ENCODE data around the gene ACOX1.

ACOX1 gene

DNA sequence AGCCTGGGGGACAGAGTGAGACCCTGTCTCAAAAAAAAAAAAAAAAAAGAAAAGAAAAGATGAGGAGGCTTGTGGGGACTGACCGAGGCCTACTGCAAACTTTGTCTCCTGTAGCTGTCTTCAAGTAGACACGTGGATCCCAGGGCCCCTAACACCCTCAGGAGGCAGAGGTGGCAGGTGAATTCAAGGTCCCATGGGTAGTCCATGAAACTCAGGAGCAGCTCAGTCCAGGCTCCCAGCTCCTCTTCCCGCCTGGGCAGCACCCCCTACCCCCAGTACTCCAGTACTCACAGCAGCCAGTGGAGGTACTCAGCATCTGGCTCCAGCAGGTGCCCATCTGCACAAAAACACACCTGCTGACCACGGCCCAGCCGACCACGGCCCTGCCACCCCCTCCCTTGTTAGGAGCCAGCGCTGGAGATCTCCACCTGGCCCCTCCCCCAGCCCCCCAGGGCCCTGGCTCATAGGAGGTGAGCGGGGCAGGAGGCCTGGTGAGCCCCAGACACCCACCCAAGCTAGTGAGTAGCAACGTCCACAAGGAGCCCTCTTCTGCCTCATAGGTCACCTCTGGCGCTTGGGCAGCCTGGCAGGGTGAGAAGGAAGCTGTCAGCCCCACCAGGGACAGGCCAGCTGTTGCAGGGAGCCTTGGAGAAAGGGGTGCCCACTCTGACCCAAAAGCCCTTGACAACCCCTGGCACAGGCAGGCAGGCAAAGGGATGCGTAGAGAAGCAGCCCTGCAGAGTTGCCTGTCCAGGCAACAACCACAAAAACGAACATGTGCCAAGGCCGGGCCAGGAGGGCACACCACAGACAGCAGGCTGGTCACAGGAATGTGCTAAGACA is 78.1 kb downstream of the ACOX1 start:
- H3K27ac ChIP-seq, result no peak overlapping the region
- H2AFZ ChIP-seq (ENCODE audit: low read depth), result no peak overlapping the region
- no peaks in the 10 kb centered on the region for H3K27me3 ChIP-seq (ENCODE audit: insufficient read depth, low read depth)
- no peaks in the 10 kb centered on the region for H4K20me1 ChIP-seq (ENCODE audit: insufficient read depth)
- peaks cover 19% of the 10 kb centered on the region for H3K79me2 ChIP-seq (ENCODE audit: insufficient read depth, low read depth)
- H3K9ac ChIP-seq, result no peak overlapping the region
- H3K36me3 ChIP-seq (ENCODE audit: insufficient read depth), result peaks cover 7% of the 10 kb centered on the region; the same call in 1 of the 2 replicates
- no peak overlapping the region for H3K4me3 ChIP-seq (IDR thresholded peaks at IDR 0.05; ENCODE audit: insufficient read depth, low read depth, low read length)
- TF ChIP-seq, protein P1, sequence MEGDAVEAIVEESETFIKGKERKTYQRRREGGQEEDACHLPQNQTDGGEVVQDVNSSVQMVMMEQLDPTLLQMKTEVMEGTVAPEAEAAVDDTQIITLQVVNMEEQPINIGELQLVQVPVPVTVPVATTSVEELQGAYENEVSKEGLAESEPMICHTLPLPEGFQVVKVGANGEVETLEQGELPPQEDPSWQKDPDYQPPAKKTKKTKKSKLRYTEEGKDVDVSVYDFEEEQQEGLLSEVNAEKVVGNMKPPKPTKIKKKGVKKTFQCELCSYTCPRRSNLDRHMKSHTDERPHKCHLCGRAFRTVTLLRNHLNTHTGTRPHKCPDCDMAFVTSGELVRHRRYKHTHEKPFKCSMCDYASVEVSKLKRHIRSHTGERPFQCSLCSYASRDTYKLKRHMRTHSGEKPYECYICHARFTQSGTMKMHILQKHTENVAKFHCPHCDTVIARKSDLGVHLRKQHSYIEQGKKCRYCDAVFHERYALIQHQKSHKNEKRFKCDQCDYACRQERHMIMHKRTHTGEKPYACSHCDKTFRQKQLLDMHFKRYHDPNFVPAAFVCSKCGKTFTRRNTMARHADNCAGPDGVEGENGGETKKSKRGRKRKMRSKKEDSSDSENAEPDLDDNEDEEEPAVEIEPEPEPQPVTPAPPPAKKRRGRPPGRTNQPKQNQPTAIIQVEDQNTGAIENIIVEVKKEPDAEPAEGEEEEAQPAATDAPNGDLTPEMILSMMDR (conservative IDR thresholded peaks at IDR 0.05; ENCODE audit: low read depth, low read length), result no peak
- no peak overlapping the region for H3K4me2 ChIP-seq
- peaks cover 31% of the 10 kb centered on the region for H3K4me1 ChIP-seq (ENCODE audit: low read depth, poor library complexity, severe bottlenecking)

DNA sequence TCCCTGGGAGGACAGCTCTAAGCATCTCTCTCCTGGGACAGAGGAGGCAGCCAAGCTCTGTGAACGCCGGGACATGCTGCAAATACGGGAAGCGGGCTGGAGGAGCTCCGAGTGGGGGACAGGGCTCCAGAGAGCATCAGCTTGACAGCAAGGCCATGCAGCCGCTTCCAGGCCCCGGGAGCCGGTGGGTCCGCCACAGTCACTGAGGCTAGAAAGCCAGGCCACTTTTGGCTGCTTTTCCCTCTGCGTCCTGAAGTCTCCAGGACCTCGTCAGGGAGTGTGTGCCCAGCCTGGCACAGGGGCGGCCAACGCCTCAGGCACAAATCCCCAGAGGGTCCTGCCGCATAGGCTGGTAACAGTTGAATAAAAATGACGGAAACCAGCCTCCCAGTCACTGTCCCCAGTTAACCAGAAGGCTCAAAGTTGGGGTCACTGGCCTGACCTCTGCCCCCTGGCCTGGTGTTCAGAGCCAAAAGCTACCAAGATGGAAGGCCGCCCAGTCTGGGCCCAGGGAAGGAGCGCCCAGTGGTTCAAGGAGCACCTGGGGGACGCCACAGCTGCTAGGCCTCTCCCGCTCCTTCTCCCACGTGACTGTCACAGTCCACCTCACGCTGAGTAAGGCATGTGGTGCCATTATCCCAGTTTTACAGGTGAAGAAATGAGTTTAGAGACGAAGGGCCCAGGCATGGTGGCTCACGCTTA is 79.0 kb downstream of the ACOX1 start:
- Histone ChIP-seq H4K20me1 (ENCODE audit: insufficient read depth) (no peaks in the 10 kb centered on the region), H3K36me3 (ENCODE audit: insufficient read depth) (peaks cover 7% of the 10 kb centered on the region; the same call in 1 of the 2 replicates), H3K4me2 (no peak overlapping the region), H3K4me3 (IDR thresholded peaks at IDR 0.05; ENCODE audit: insufficient read depth, low read depth, low read length) (no peak overlapping the region), H3K79me2 (ENCODE audit: insufficient read depth, low read depth) (peaks cover 28% of the 10 kb centered on the region), H3K9ac (no peak overlapping the region), H2AFZ (ENCODE audit: low read depth) (no peak overlapping the region), H3K27me3 (ENCODE audit: insufficient read depth, low read depth) (no peaks in the 10 kb centered on the region), H3K27ac (no peak overlapping the region), H3K4me1 (ENCODE audit: low read depth, poor library complexity, severe bottlenecking) (peaks cover 32% of the 10 kb centered on the region)
- TF ChIP-seq, protein P1 (conservative IDR thresholded peaks at IDR 0.05; ENCODE audit: low read depth, low read length), result no peak

DNA sequence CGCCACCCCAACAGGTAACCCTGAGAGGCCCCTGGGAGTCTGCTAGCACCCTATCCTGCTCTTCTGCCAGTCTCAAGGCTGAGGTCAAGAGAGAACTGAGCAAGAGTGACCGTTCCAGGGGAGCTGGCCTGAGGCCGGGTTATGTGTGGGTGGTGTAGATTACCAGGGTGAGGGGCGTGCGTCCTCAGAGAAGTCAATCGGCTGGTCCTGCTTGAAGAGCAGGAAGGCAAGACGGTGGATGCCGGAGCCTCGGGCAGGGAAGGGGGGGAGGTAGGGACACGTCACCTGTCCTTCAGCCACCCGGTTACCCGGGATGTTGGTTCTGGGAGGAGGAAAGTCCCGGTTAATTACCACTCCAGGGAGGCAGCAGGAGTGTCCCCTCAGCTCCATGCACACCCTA is 79.6 kb downstream of the ACOX1 start:
- Histone ChIP-seq H3K27me3 (ENCODE audit: insufficient read depth, low read depth) (no peaks in the 10 kb centered on the region), H2AFZ (ENCODE audit: low read depth) (no peak overlapping the region), H3K4me2 (no peak overlapping the region), H3K27ac (no peak overlapping the region), H3K4me3 (IDR thresholded peaks at IDR 0.05; ENCODE audit: insufficient read depth, low read depth, low read length) (no peak overlapping the region), H4K20me1 (ENCODE audit: insufficient read depth) (no peaks in the 10 kb centered on the region), H3K4me1 (ENCODE audit: low read depth, poor library complexity, severe bottlenecking) (peaks cover 36% of the 10 kb centered on the region), H3K36me3 (ENCODE audit: insufficient read depth) (peaks cover 7% of the 10 kb centered on the region; the same call in 1 of the 2 replicates), H3K9ac (no peak overlapping the region), H3K79me2 (ENCODE audit: insufficient read depth, low read depth) (peaks cover 33% of the 10 kb centered on the region)
- TF ChIP-seq, protein P1 (conservative IDR thresholded peaks at IDR 0.05; ENCODE audit: low read depth, low read length), result no peak

DNA sequence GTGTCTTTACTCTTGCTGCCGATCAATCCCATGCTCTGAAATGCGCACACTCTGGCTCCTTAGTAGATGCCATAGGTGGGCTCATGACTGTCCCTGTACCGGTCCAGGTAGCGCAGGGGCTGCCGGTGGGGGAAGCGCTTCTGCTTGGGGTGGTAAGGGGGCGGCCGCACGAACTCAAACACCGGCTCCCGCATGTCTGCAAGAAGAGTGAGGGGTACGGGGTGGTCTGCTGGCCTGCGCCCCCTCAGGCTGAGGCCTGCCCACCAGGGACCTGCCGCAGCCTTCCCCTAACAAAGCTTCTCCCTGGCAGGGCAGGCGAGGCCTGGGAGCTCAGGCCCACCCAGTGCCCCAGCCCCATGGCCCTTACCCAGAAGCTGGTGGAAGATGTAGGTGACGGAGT is 80.2 kb downstream of the ACOX1 start:
- no peaks in the 10 kb centered on the region for H4K20me1 ChIP-seq (ENCODE audit: insufficient read depth)
- peaks cover 38% of the 10 kb centered on the region for H3K4me1 ChIP-seq (ENCODE audit: low read depth, poor library complexity, severe bottlenecking)
- H3K27me3 ChIP-seq (ENCODE audit: insufficient read depth, low read depth), result no peaks in the 10 kb centered on the region
- H3K4me3 ChIP-seq (IDR thresholded peaks at IDR 0.05; ENCODE audit: insufficient read depth, low read depth, low read length), result no peak overlapping the region
- no peak overlapping the region for H3K27ac ChIP-seq
- TF ChIP-seq, protein P1 (conservative IDR thresholded peaks at IDR 0.05; ENCODE audit: low read depth, low read length), result no peak
- H3K9ac ChIP-seq, result no peak overlapping the region
- peaks cover 7% of the 10 kb centered on the region; the same call in 1 of the 2 replicates for H3K36me3 ChIP-seq (ENCODE audit: insufficient read depth)
- H2AFZ ChIP-seq (ENCODE audit: low read depth), result no peak overlapping the region
- H3K79me2 ChIP-seq (ENCODE audit: insufficient read depth, low read depth), result peaks cover 33% of the 10 kb centered on the region
- no peak overlapping the region for H3K4me2 ChIP-seq
